ENCODE data around the gene CTNND2.

CTNND2 gene

DNA sequence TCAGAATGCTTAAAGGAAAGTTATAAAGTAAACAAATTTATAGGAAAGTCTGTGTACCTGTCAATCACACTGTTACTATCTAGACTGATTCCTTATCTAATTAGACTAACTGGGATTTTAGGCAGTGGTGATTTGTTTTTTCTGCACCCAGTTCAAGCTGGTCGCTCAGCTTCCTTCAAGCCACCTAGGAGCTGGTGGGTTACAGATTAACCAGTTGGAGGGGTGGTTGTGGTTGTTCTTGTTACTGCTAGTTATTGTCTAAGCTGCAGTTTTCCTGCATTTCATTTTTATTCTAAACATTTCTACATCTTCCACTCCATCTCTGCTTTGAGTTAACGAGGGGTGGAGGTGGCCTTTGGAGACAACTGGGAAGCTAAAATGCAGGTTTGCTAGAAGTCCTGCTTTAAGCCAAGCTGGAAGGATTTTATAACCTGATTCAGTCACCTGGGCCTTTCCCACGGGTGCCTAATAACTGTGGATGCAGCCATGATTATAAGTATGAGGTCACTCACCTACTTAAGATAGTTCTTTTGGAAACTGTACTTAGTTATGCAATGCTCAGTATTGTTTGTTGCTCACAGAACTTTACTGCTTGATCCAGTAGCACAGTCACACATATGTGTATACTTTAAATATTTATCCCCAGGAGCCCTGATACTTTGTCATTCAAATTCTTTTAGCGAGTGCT is 839.3 kb downstream of the CTNND2 start:
- H3K27ac ChIP-seq (ENCODE audit: low read length) = no peak overlapping the region
- H3K36me3 ChIP-seq (replicated peaks; ENCODE audit: insufficient read depth, low read length) = no peaks in the 10 kb centered on the region
- H3K9ac ChIP-seq (ENCODE audit: low read length) = no peak overlapping the region
- no peaks in the 10 kb centered on the region for H4K20me1 ChIP-seq (ENCODE audit: insufficient read depth, low read length)
- H2AFZ ChIP-seq (ENCODE audit: low read length) = no peak overlapping the region
- no peaks in the 10 kb centered on the region for H3K27me3 ChIP-seq (replicated peaks; ENCODE audit: insufficient read depth, low read length)
- H3K9me2 ChIP-seq (replicated peaks; ENCODE audit: insufficient read depth, low read length) = no peaks in the 10 kb centered on the region
- DNase-seq = no peak
- TF ChIP-seq EZH2phosphoT487 (IDR thresholded peaks at IDR 0.05; ENCODE audit: low read length) (no peak), EZH2 (optimal IDR thresholded peaks at IDR 0.05; ENCODE audit: low read depth, low read length) (no peak)
- TF ChIP-seq, protein P1, sequence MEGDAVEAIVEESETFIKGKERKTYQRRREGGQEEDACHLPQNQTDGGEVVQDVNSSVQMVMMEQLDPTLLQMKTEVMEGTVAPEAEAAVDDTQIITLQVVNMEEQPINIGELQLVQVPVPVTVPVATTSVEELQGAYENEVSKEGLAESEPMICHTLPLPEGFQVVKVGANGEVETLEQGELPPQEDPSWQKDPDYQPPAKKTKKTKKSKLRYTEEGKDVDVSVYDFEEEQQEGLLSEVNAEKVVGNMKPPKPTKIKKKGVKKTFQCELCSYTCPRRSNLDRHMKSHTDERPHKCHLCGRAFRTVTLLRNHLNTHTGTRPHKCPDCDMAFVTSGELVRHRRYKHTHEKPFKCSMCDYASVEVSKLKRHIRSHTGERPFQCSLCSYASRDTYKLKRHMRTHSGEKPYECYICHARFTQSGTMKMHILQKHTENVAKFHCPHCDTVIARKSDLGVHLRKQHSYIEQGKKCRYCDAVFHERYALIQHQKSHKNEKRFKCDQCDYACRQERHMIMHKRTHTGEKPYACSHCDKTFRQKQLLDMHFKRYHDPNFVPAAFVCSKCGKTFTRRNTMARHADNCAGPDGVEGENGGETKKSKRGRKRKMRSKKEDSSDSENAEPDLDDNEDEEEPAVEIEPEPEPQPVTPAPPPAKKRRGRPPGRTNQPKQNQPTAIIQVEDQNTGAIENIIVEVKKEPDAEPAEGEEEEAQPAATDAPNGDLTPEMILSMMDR (IDR thresholded peaks at IDR 0.05; ENCODE audit: low read length) = no peak
- H3K9me3 ChIP-seq (replicated peaks; ENCODE audit: insufficient read depth, low read length) = no peaks in the 10 kb centered on the region
- no peak overlapping the region for H3K4me2 ChIP-seq (ENCODE audit: low read depth, low read length)
- no peaks in the 10 kb centered on the region for H3K4me1 ChIP-seq (ENCODE audit: low read length)
- H3K4me3 ChIP-seq (ENCODE audit: low read length) = no peak overlapping the region
- no peaks in the 10 kb centered on the region for H3K79me2 ChIP-seq (ENCODE audit: low read length)
- H3F3A ChIP-seq (ENCODE audit: insufficient read depth, low read length) = no peaks in the 10 kb centered on the region

DNA sequence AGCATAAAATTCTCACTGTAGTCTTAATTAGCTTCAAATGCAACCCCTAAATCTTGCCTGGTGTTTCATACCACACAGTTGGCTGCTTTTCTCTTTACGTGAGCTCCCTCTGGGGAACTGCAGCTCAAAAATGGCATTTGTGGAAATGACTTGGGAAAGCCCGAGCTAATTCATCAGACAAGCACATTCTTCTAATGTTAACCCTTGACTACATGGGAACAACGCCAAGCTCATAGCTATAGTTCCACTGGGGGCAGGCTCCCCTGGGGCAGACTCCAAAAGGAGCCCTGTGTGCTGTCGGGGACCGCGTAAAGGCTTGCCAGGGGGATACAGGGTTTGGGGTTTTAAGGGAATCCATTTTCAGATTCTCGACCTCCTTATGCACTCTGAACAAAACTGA is 841.8 kb downstream of the CTNND2 start:
- H3K27ac ChIP-seq (ENCODE audit: low read length) = no peak overlapping the region
- H3K4me1 ChIP-seq (ENCODE audit: low read length) = no peaks in the 10 kb centered on the region
- no peaks in the 10 kb centered on the region for H3K9me3 ChIP-seq (replicated peaks; ENCODE audit: insufficient read depth, low read length)
- TF ChIP-seq EZH2phosphoT487 (IDR thresholded peaks at IDR 0.05; ENCODE audit: low read length) = no peak
- TF ChIP-seq EZH2 (optimal IDR thresholded peaks at IDR 0.05; ENCODE audit: low read depth, low read length) = no peak
- TF ChIP-seq, protein P1 (IDR thresholded peaks at IDR 0.05; ENCODE audit: low read length) = no peak
- no peak for DNase-seq
- H4K20me1 ChIP-seq (ENCODE audit: insufficient read depth, low read length) = no peaks in the 10 kb centered on the region
- no peaks in the 10 kb centered on the region for H3K9me2 ChIP-seq (replicated peaks; ENCODE audit: insufficient read depth, low read length)
- H3F3A ChIP-seq (ENCODE audit: insufficient read depth, low read length) = no peaks in the 10 kb centered on the region
- H3K4me2 ChIP-seq (ENCODE audit: low read depth, low read length) = no peak overlapping the region
- H3K27me3 ChIP-seq (replicated peaks; ENCODE audit: insufficient read depth, low read length) = no peaks in the 10 kb centered on the region
- no peak overlapping the region for H2AFZ ChIP-seq (ENCODE audit: low read length)
- H3K36me3 ChIP-seq (replicated peaks; ENCODE audit: insufficient read depth, low read length) = no peaks in the 10 kb centered on the region
- H3K9ac ChIP-seq (ENCODE audit: low read length) = no peak overlapping the region
- H3K79me2 ChIP-seq (ENCODE audit: low read length) = no peaks in the 10 kb centered on the region
- H3K4me3 ChIP-seq (ENCODE audit: low read length) = no peak overlapping the region

DNA sequence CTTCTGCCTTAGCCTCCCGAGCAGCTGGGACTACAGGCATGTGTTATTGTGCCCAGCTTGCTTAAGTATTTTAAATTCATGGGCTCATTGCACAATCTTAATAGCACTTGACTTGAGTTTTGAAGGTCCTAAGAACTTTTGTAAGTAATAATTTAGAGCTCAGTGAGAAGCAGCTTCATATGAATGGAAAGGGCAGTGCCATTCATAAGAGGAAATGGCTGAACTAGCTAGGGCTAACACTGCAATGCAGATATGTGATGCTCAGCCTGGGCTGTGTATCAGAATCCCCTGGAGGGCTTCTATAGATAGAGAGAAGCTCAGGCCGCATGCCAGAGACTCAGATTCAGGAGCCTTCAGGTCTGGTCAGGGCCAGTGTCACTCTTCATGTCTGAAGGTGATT is 847.7 kb downstream of the CTNND2 start:
- no peaks in the 10 kb centered on the region for H3F3A ChIP-seq (ENCODE audit: insufficient read depth, low read length)
- H3K79me2 ChIP-seq (ENCODE audit: low read length) = no peaks in the 10 kb centered on the region
- TF ChIP-seq, protein P1 (IDR thresholded peaks at IDR 0.05; ENCODE audit: low read length) = no peak
- TF ChIP-seq EZH2phosphoT487 (IDR thresholded peaks at IDR 0.05; ENCODE audit: low read length) (no peak), EZH2 (optimal IDR thresholded peaks at IDR 0.05; ENCODE audit: low read depth, low read length) (no peak)
- no peak overlapping the region for H3K4me3 ChIP-seq (ENCODE audit: low read length)
- no peaks in the 10 kb centered on the region for H3K36me3 ChIP-seq (replicated peaks; ENCODE audit: insufficient read depth, low read length)
- H3K27me3 ChIP-seq (replicated peaks; ENCODE audit: insufficient read depth, low read length) = no peaks in the 10 kb centered on the region
- DNase-seq = no peak
- no peak overlapping the region for H3K27ac ChIP-seq (ENCODE audit: low read length)
- no peak overlapping the region for H3K4me2 ChIP-seq (ENCODE audit: low read depth, low read length)
- H3K9ac ChIP-seq (ENCODE audit: low read length) = no peak overlapping the region
- no peaks in the 10 kb centered on the region for H3K4me1 ChIP-seq (ENCODE audit: low read length)
- H3K9me2 ChIP-seq (replicated peaks; ENCODE audit: insufficient read depth, low read length) = no peaks in the 10 kb centered on the region
- no peaks in the 10 kb centered on the region for H3K9me3 ChIP-seq (replicated peaks; ENCODE audit: insufficient read depth, low read length)
- H2AFZ ChIP-seq (ENCODE audit: low read length) = no peak overlapping the region
- H4K20me1 ChIP-seq (ENCODE audit: insufficient read depth, low read length) = no peaks in the 10 kb centered on the region
